ENCODE results near the gene POP5.

Gene POP5

DNA sequence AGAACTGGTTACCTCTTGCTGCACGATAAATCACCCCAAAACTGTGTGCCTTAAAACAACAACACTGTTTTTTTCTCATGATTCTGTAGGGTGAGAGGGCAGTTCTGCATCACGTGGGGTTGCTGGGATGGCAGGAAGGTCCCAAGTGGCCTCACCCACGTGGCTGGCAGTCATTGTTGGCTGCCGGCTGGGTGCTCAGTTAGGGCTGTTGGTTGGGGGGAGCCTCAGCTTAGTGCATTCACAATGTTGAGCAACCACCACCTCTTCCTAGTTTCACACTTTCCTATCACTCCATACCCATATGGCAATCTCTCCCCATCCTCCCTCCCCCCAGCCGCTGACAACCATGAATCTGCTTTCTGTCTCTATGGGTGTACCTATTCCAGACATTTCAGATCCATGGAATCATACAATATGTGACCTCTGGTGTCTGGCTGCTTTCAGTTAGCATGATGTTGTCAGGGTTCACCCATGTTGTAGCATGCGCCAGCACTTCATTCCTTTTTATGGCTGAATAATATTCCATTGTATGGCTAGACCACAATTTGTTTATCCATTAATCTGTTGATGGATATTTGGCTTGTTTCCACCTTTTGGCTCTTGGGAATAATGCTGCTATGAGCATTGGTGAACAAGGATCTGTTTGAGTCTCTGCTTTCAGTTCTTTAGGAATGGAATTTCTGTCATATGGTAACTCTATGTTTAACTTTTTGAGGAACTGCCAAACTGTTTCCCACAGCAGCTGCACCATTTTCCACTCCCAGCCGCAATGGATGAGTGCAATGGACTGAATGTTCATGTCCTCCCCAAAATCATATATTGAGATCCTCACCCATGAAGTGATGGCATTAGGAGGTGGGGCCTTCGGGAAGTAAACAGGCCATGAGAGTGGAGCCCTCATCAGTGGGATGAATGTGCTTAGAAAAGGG is 11.2 kb upstream of the POP5 start:
- TF ChIP-seq, protein P1, sequence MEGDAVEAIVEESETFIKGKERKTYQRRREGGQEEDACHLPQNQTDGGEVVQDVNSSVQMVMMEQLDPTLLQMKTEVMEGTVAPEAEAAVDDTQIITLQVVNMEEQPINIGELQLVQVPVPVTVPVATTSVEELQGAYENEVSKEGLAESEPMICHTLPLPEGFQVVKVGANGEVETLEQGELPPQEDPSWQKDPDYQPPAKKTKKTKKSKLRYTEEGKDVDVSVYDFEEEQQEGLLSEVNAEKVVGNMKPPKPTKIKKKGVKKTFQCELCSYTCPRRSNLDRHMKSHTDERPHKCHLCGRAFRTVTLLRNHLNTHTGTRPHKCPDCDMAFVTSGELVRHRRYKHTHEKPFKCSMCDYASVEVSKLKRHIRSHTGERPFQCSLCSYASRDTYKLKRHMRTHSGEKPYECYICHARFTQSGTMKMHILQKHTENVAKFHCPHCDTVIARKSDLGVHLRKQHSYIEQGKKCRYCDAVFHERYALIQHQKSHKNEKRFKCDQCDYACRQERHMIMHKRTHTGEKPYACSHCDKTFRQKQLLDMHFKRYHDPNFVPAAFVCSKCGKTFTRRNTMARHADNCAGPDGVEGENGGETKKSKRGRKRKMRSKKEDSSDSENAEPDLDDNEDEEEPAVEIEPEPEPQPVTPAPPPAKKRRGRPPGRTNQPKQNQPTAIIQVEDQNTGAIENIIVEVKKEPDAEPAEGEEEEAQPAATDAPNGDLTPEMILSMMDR (conservative IDR thresholded peaks at IDR 0.05; ENCODE audit: low read length), result no peak
- DNase-seq (ENCODE audit: low read depth), result no peak
- no peak overlapping the region for H3K4me3 ChIP-seq (ENCODE audit: low read length)

GRCh38 chr12:120590741-120591407 is 9.7 kb upstream of the POP5 start:
- H3K4me3 ChIP-seq (ENCODE audit: low read length), result no peak overlapping the region
- TF ChIP-seq, protein P1 (conservative IDR thresholded peaks at IDR 0.05; ENCODE audit: low read length), result no peak
- no peak for DNase-seq (ENCODE audit: low read depth)

- H3K4me3 ChIP-seq (ENCODE audit: low read length), result no peak overlapping the region
- TF ChIP-seq, protein P1 (conservative IDR thresholded peaks at IDR 0.05; ENCODE audit: low read length), result no peak
- no peak for DNase-seq (ENCODE audit: low read depth)
Measured at GRCh38 chr12:120588948-120589930, 8.0 kb upstream of the POP5 start.

- no peak for DNase-seq (ENCODE audit: low read depth)
- TF ChIP-seq, protein P1 (conservative IDR thresholded peaks at IDR 0.05; ENCODE audit: low read length), result no peak
- no peak overlapping the region for H3K4me3 ChIP-seq (ENCODE audit: low read length)
Measured at GRCh38 chr12:120588371-120588770, 7.2 kb upstream of the POP5 start.

DNA sequence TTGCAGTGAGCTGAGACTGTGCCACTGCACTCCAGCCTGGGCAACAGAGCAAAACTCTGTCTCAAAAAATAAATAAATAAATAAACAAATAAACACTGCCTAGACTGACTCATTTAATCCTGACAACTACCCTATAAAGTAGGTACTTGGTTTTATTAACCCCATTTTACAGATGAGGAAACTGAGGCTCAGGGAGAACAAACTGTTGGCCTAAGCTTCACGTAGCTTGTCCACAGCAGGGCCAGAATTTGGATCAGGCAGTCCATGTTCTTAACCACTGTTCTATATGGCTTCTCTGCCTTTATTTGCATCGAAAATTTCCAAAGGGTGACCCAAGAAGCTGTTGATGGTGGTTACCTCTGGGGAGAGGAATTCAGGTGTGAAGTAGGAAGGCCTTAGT is 5.7 kb upstream of the POP5 start:
- no peak for DNase-seq (ENCODE audit: low read depth)
- TF ChIP-seq, protein P1 (conservative IDR thresholded peaks at IDR 0.05; ENCODE audit: low read length), result no peak
- no peak overlapping the region for H3K4me3 ChIP-seq (ENCODE audit: low read length)

DNA sequence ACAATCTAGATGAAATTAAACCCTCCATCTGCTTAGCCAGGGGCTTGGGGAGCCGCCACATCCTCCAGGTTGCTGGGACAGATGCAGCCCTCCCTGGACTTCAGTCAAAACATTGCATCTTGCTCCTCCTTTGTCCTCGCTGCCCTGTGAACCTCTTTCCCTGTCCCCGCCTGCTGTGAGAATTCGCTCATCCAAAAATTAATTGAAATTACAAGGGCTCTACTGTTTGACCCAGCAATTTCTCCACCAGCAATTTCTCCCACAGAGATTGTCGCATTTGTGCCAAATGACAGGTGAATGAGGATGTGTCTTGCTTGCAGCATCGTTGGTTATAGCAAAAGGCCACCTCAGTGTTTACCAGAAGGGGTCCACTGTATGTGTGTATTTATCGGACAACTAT is 5.0 kb upstream of the POP5 start:
- no peak overlapping the region for H3K4me3 ChIP-seq (ENCODE audit: low read length)
- TF ChIP-seq, protein P1 (conservative IDR thresholded peaks at IDR 0.05; ENCODE audit: low read length), result no peak
- no peak for DNase-seq (ENCODE audit: low read depth)

Measured in AG10803 (cell line).